GM08714 (cell line): Measurements from ENCODE around the gene PRDM16.
"Not testable (repeated sequence)": the region's sequence is repeated elsewhere in the genome, so short reads cannot be mapped to it uniquely, and the experiment has no call there.

Experiments
- H3K4me3 ChIP-seq: fragments of 200-500 bp; sonication (Bioruptor generic); 2 replicates; pipeline ENCODE4 v1.5.1; 2014; ENCODE audit warnings: mild to moderate bottlenecking, low read length, inconsistent platforms
- ZNF274 ChIP-seq: IDR thresholded peaks from 2 replicates; pipeline ENCODE4 v1.6.1; 2012; ENCODE audit warnings: mild to moderate bottlenecking, low read depth, low read length

Gene PRDM16

GRCh38 chr1:3274972-3275371 lies 206.0 kb downstream of the PRDM16 start:
- no peak for TF ChIP-seq ZNF274
- no peak overlapping the region for H3K4me3 ChIP-seq

- H3K4me3 ChIP-seq: no peak overlapping the region
- TF ChIP-seq ZNF274: no peak
These were observed 206.7 kb downstream of the PRDM16 start for GRCh38 chr1:3275471-3276340.

- no peak overlapping the region for H3K4me3 ChIP-seq
- no peak for TF ChIP-seq ZNF274
These were observed 207.4 kb downstream of the PRDM16 start for GRCh38 chr1:3276341-3276800.

GRCh38 chr1:3277011-3277471 lies 208.0 kb downstream of the PRDM16 start:
- H3K4me3 ChIP-seq: no peak overlapping the region
- no peak for TF ChIP-seq ZNF274

GRCh38 chr1:3277623-3278022 lies 208.6 kb downstream of the PRDM16 start:
- no peak overlapping the region for H3K4me3 ChIP-seq
- TF ChIP-seq ZNF274: no peak

- TF ChIP-seq ZNF274: no peak
- H3K4me3 ChIP-seq: no peak overlapping the region
These were observed 209.6 kb downstream of the PRDM16 start for GRCh38 chr1:3278416-3279181.

- no peak for TF ChIP-seq ZNF274
- no peak overlapping the region for H3K4me3 ChIP-seq
These were observed 210.1 kb downstream of the PRDM16 start for GRCh38 chr1:3279182-3279470.

- no peak overlapping the region for H3K4me3 ChIP-seq
- TF ChIP-seq ZNF274: no peak
These were observed 212.7 kb downstream of the PRDM16 start for GRCh38 chr1:3281735-3282134.

- H3K4me3 ChIP-seq: no peak overlapping the region
- no peak for TF ChIP-seq ZNF274
These were observed 213.2 kb downstream of the PRDM16 start for GRCh38 chr1:3282186-3282585.

GRCh38 chr1:3282656-3283430 lies 213.8 kb downstream of the PRDM16 start:
- no peak for TF ChIP-seq ZNF274
- H3K4me3 ChIP-seq: no peak overlapping the region

- TF ChIP-seq ZNF274: no peak
- no peak overlapping the region for H3K4me3 ChIP-seq
These were observed 214.8 kb downstream of the PRDM16 start for GRCh38 chr1:3283849-3284248.

- no peak for TF ChIP-seq ZNF274
- H3K4me3 ChIP-seq: no peak overlapping the region
These were observed 215.7 kb downstream of the PRDM16 start for GRCh38 chr1:3284691-3285090.

- TF ChIP-seq ZNF274: no peak
These were observed 216.2 kb downstream of the PRDM16 start for GRCh38 chr1:3285106-3285740.

GRCh38 chr1:3287095-3287494 lies 218.1 kb downstream of the PRDM16 start:
- not testable (repeated sequence) for H3K4me3 ChIP-seq

More at GRCh38 chr1:3285106-3285740, 216.2 kb downstream of the PRDM16 start:
- H3K4me3 ChIP-seq: no peak overlapping the region
